NCI-H69 (cell line): ENCODE data around the gene ABHD15.

Source experiments
- DNase-seq: peaks from one replicate; lab custom pipeline; 2025; lab: John Stamatoyannopoulos, UW

ABHD15 gene, protein sequence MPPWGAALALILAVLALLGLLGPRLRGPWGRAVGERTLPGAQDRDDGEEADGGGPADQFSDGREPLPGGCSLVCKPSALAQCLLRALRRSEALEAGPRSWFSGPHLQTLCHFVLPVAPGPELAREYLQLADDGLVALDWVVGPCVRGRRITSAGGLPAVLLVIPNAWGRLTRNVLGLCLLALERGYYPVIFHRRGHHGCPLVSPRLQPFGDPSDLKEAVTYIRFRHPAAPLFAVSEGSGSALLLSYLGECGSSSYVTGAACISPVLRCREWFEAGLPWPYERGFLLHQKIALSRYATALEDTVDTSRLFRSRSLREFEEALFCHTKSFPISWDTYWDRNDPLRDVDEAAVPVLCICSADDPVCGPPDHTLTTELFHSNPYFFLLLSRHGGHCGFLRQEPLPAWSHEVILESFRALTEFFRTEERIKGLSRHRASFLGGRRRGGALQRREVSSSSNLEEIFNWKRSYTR

DNA sequence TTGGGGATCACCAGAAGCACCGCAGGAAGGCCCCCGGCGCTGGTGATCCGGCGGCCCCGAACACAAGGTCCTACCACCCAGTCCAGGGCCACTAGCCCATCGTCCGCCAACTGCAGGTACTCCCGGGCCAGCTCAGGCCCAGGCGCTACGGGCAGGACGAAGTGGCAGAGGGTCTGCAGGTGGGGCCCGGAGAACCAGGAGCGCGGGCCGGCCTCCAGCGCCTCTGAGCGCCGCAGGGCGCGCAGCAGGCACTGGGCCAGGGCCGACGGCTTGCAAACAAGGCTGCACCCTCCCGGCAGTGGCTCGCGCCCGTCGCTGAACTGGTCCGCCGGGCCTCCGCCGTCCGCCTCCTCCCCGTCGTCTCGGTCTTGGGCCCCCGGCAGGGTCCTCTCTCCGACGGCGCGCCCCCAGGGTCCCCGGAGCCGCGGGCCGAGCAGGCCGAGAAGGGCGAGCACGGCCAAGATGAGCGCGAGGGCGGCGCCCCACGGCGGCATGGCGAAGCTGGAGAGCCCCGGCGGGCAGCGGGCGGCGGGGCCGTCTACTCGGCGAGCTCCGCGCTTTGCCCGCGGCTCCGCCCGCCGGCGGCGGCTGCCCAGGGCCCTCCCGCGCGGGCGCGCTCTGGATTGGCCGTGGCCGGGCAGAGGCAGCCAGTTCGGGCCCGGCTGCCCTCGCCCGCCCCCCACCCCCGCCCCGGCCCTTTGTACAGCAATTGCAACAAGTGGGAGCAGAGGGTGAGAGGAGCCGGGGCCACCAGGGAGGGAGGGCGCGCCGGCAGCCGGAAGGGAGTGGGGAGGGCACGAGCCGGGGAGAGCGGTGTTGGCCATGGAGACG is at the start of gene ABHD15:
Gene ABHD15, minus strand, starts transcription at position 565 of the 831 bp plus-strand sequence. Its CDS starts 71 bp downstream, at position 494.
- peak; percentile 85 for DNase-seq

DNA sequence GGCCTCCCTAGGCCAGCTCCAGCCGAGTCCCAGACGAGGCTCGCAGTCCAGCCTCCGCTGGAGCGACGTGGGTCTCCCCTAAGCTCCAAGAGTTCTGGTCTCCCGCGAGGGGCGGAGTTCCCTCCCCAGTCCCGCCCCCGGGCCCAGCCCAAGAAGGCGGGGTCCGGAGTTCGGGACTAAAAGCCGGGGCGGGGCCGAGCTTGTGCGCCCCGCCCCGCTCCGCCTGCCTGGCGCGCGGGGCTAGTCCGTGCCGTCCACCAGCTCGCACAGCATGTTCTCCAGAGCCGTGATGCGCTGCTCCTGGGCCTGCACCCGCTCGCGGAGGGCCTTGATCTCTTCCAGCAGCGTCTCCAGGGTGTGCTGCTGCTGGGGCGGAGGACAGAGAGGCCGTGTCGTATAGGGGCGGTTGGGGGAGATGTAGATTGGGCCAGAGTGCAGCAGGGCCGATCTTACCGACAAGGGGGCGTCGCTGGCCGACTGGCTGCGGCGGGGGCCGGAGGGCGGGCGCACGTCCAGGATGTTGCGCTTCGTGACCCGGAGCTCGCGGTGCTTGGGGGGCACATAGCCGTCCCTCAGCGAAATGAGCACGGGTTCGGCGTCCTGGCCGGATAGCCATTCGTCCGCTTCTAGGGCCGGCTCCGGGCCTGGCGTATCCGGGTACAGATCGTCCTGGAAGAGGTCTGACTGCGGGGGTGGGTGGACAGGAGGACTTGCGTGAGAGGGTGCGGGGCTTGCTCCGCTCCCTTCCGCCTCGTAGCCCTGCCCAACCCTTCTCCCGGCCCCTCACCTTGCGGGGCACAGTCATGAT is 48.9 kb upstream of the ABHD15 start:
- peak; percentile 92 for DNase-seq

DNA sequence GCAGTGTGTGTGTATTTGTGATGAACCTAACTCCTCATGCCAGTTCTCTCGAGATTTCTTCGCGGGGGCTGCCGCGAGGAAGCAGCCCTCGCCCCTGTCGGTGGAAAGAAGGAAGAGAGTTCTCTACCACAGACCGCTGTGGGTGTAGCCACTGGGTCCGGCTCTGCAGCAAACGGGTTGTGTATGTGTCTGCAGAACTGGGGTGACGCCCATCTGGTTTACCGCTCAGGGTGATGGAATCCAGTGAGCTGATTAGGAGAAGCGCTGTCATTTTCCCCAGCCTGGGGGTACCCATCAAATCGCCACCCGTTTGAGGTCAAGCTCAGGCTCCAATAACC is 48.2 kb upstream of the ABHD15 start:
- DNase-seq, result no peak

DNA sequence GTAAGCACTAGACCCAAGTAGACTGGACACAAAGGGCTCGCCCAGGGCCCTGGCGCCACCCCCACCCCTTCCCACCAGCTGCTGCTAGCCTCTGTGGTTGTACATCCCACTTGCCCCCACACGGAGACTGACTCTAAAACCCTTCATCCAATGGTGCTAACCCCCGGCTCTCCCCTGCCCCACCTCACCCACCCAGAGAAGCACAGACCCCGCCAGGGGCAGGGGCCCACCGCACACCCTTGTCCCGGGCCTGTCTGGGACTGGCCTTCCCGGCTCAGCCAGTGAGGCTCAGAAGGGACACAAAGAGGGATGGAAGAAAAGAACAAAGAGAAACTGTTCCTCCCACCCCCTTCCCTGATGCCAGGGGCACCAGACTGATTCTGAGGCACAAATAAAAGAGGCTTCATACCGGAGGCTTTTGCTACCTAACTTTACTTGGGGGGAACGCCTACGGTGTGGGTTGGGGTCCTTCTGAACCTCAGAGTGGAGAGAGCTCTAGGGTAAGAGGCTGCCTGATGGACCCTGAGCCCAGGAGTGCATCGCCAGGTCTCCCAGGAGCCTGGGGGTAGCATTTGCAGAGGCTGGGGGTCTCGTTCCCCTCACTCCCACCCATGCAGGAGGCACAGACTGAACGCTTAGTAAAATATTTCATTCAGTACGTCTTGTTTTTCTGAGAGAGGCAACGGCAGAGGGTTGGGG is 47.7 kb upstream of the ABHD15 start:
- DNase-seq, result no peak

DNA sequence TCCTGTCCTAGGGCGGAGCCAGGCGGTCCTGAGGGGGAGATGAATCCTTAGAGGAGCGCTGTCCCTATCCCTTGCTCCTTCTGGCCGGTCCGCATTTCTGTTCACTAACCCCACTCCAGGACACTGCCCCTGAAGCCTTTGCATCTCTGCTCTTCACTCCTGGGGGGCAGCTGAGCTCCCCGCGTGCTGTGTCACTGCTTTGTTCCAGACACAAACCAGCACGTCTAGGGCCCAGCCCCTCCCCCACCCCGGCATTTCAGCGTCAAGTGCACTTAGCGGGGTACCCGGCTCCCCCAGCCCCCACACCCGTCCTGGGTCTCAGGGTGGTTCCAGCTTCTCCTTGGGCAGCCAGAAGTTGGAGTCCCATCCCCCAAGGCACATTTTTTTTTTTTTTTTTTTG is 47.0 kb upstream of the ABHD15 start:
- DNase-seq, result no peak

DNA sequence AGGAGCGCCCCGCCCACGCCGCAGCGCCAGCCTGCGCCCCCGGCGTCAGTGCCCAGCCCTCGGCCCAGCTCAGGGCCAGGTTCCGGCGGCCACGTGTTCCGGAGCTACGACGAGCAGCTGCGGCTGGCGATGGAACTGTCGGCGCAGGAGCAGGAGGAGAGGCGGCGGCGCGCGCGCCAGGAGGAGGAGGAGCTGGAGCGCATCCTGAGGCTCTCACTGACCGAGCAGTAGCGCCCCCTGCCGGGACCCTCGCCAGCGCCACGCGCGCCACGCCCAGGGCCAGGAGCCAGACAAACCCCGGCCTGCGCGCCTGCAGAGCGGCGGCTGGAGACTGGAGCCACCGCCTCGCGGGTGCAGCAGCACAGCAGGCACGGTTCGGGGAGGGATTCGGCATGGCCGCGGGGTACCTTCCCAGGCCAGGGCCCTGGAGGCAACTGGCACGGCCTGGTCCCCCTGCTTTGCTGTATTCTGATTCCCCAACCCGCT is 46.6 kb upstream of the ABHD15 start:
- no peak for DNase-seq

DNA sequence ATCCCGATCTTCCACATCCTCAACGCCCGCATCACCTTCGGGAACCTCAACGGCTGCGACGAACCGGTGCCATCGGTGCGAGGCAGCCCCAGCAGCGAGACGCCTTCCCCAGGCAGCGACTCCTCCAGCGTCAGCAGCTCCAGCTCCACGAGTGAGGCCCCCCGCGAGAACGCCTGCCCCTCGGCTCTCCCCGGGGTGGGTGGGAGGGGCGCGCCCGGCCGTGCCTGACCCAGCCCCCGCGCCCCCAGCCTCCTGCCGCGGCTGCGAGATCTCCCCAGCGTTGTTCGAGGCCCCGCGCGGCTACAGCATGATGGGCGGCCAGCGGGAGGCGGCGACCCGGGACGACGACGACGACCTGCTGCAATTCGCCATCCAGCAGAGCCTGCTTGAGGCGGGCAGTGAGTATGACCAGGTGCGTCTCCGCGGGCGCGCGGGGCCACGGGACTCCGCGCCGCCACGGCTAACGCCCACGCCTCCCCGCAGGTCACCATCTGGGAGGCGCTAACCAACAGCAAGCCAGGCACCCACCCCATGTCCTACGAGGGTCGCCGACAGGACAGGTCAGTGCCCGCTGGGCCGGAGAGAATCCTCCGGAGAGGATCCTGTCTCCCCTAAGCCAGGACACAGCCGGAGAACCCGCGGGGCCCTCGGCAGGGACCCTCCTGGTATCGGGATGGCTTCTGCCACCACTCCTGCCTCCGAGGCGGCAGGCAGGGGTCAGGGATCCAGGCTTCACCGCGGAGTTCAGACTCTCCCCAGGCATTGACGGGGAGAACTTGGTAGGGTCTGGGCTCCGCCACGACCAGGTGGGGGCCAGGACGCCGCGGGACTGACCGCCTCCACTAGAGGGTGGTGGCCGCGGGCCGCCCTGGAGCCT is 45.8 kb upstream of the ABHD15 start:
- DNase-seq, result no peak

DNA sequence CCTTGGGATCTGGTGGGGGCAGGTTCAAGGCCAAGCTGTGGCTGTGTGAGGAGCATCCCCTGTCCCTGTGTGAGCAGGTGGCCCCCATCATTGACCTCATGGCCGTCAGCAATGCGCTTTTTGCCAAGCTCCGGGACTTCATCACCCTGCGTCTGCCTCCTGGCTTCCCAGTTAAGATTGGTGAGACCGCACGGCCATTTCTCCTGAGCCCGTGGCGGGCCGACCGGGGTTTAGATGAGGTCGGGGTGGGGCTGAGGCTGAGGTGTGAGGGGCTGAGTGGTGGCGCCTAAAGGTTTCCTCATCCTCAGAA is 45.2 kb upstream of the ABHD15 start:
- no peak for DNase-seq

DNA sequence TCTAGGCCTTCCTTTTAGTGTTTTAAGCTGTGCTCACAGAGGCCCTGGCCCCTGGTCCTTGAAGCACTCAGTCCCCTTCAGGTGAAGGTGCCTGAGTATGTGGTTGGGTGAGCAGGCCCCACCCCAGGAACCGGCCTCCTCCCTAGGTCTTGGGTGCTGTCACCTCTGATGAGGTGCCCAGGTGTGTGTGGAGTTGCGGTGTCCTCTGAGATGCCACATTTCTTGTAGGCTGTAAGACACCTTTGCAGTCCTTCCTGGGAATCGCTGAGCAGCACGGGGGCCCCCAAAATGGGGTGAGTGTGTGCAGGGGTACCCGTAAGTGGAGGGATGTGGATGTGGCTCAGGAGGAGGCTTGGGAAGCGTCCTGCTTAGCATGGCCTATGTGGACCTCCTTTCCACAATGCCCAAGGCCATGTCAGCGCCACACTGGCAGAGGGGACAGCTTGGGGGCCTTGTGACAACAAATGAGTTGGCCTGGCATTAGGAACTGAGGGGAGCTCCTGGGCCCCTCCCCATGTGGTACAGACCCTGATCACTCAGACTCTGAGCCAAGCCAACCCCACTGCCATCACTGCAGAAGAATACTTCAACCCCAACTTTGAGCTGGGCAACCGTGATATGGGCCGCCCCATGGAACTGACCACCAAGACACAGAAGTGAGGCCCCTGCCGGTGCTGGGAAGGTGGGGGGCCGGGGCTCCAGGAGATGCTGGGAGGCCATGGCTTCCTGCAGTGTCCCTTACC is 44.7 kb upstream of the ABHD15 start:
- no peak for DNase-seq

DNA sequence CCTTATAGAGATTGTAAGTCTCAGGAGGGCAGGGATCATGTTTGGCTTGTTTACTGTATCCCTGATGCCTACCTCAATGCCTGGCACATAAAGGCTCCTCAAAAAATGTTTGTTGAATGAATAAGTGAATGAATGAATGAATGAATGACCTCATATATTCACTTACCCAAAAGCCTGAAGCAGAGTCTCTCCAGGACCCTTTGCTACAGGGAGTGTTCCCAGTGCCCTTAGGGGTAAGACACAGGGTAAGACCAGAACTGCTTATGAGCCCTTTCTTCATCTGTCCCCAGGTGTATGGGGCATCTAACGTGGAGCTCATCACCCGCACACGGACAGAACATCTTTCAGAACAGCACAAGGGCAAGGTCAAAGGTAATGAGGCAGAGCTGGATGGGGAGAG is 43.6 kb upstream of the ABHD15 start:
- no peak for DNase-seq

DNA sequence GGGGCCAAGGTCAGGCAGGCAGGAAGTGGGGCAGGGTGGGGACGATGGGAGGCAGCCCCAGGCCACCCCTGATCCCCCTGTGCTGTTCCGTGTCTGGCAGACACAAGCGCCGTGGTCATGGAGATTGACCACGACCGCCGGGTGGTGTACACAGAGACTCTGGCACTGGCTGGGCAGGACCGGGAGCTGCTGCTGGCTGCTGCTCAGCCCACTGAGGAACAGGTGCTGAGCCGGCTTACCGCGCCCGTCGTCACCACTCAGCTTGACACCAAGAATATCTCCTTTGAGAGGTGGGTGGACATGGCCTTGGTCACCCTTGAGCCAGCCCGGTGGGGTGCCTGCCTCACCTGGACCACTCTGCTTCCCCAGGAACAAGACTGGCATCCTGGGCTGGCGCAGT is 42.1 kb upstream of the ABHD15 start:
- DNase-seq, result no peak

DNA sequence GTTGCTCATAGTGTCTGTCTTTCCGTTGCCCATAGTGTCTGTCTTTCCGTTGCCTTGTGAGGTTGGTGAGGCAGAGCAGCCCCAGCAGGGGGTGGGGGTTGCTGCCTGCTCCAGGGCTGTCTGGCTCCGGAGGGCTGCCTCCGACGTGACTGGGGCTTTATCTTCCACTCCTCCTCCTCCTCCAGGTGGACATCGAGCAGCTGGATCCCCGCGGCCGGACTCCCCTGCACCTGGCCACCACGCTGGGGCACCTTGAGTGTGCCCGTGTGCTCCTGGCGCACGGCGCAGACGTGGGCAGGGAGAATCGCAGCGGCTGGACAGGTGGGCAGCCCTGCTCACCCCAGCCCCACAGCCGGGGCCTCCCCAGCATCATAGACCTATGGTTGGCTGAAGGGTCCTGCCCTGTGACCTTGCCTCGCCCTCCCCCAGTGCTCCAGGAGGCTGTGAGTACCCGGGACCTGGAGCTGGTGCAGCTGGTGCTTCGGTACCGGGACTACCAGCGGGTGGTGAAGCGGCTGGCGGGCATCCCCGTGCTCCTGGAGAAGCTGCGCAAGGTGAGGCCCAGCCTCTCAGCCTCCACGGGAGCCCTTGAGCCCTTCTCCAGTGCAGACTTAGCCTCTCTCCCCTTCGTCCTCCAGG is 40.8 kb upstream of the ABHD15 start:
- no peak for DNase-seq

DNA sequence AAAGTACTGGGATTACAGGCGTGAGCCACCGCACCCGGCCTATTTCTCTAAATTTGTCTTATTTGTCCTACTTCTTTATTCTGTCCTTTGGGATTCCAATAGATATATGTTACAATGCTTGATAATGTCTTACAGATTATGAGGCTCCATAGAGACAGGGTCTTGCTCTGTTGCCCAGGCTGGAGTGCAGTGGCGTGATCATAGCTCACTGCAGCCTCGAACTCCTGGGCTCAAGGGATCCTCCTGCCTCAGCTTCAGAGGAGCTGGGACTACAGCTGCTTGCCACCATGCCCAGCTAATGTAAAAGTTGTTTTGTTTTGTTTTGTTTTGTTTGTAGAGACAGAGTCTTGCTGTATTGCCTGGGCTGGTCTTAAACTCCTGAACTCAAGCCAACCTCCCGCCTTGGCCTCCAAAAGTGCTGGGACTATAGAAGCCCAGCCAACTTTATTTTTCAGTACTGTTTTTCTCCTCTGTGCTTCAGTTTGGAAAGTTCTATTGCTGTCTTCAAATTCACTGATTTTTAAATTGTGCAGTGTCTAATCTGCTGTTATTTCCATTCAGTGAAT is 36.4 kb upstream of the ABHD15 start:
- DNase-seq, result no peak

DNA sequence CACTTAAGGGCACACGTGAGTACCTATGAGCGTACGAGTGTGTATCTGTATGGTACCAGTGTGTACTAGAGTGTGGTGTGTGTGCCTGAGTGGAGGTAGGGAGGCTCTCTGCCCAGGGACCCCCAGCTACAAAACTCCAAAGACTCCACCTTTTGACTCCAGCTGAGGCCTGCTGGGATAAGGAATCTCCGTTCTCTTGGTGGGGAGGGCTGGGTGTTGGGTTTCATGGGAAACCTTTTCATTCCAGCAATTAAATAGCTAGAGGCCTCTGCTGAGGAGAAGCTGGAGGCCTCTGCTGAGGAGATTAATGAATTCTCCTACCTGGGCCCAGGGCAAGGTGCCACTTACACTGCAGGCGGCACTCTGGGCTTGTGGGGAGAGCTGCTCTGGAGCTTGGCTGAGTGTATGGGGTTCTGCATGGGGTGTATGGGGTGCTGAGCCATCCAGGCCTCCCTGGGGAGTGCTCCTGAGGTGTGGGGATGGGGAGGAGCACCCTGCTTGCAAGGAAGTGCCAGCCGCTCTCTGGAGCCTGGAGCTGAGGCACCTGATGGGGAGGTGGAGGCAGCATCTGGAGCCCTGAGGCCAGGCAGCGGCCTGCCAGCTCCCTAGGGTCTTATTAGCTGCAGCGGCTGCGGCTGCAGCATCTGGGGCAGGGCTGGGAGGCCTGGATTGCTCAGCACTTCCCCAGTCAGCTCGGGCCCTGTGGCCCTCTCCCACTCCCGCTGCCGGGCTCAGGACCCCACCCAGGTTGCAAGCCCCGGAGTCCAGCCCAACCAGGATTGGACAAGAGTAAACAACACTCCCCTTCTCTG is 30.7 kb upstream of the ABHD15 start:
- DNase-seq, result peak; percentile 90

DNA sequence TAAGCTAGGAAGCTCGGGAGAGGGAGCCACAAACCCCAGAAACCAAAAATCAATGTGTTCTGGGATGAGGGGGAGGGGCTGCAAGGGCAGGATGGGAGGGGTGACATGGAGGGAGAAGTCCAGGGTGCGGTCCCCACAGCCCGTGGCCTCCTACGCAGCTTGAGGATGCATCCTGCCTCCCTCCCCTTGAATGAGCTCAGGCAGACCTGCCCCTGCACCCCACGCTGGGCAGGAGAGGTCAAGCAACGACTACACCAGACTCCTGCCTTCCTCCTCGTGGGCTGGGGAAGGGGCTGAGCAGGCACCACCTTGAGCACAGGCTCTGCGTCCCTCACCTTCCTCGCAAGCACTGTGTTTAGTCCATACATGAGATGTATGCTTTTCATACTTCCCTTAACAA is 30.0 kb upstream of the ABHD15 start:
- peak; percentile 59 for DNase-seq

DNA sequence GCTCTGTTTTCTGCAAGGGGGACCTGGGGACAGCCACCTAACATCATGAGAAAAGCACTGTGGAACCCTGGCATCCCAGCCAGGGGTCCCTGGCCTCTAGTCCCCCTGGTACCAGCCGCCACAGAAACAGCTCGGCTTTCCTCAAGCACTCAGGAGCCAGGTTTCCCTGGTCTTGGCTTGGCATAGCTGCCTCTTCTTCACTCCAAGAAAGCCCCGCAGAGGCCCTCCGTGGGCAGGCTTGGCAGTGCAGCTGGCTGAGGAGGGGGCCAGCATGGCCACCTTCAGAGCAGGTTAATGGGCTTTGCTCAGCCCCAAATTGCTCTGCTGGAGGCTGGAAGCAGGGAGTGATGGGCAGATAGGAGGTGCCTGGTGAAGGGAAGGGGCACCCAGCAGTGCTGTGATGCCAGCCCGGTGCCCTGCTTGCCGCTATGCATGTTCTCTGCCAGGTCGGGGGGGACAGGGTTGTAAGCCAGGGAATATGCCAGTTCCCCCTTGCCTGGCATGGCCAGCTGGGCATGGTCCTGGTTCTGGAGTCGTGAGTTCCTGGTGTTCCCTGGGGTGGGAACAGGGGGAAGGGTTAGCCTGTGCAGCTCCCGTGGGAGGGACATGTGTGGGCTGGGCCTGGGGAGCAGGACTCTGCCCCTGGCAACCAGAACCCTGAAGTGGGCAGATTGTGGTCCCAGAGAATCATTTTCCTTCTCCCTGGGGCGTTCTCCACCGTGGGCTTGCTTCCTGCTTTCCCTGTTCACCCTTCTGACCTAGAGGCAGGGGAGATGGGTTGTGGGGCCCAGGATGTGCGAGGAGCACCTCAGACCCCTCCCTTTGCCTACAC is 29.3 kb upstream of the ABHD15 start:
- DNase-seq, result peak; percentile 42
